HEK293 (cell line): ENCODE measurements around the gene ARHGAP4.
A peak's percentile ranks its signal among the peaks of the same experiment; 100 is the strongest.

Source experiments
- CTCF ChIA-PET: fragments of 350-600 bp; formaldehyde crosslinking; extraction: SDS; loops from one replicate; lab custom pipeline; 2021; ENCODE audit warnings: antibody characterized with exemption; lab: Yijun Ruan, JAX
- POLR2A ChIA-PET: fragments of 300-600 bp; formaldehyde crosslinking; extraction: SDS; loops from one replicate; lab custom pipeline; 2020; ENCODE audit warnings: antibody characterized with exemption, inconsistent platforms; lab: Yijun Ruan, JAX
- H3K27ac ChIP-seq: fragments of 200-500 bp; sonication (Bioruptor generic); 2 replicates; pipeline ENCODE4 v1.5.1; 2014; ENCODE audit warnings: low read depth, low read length, control low read depth, inconsistent platforms; ENCODE audit errors: extremely low read depth
- H3K36me3 ChIP-seq, 2 experiments: fragments of 200-500 bp in 1 of 2; sonication (Bioruptor generic) in 1 of 2; 1 replicate in 1 of 2; 2 replicates in 1 of 2; pipeline ENCODE4 v1.5.1; 2014 to 2017; ENCODE audit warnings: inconsistent platforms in 2 of 2, low read length in 2 of 2; ENCODE audit not compliant: control insufficient read depth in 2 of 2, insufficient read depth in 1 of 2
- H3K4me1 ChIP-seq: fragments of 200-500 bp; sonication (Bioruptor generic); 2 replicates; pipeline ENCODE4 v1.5.1; 2014; ENCODE audit warnings: mild to moderate bottlenecking, low read length, inconsistent platforms; ENCODE audit not compliant: control insufficient read depth, insufficient read depth
- H3K4me3 ChIP-seq: 2 replicates; pipeline ENCODE4 v1.5.1; 2011; ENCODE audit warnings: low read depth, mild to moderate bottlenecking, control low read depth, low read length, moderate library complexity
- H3K9me3 ChIP-seq: fragments of 200-500 bp; sonication (Bioruptor generic); 2 replicates; pipeline ENCODE4 v1.5.1; 2014; ENCODE audit warnings: low read depth, low read length, inconsistent platforms; ENCODE audit not compliant: control insufficient read depth, insufficient read depth
- KLF8 ChIP-seq: fragments of 450-650 bp; formaldehyde crosslinking; IDR thresholded peaks from 2 replicates; pipeline ENCODE4 v1.5.1; 2016; ENCODE audit warnings: missing biosample characterization, missing genetic modification characterization
- ZBTB44 ChIP-seq: fragments of 450-650 bp; IDR thresholded peaks from 2 replicates; pipeline ENCODE4 v1.5.1; 2018; ENCODE audit warnings: missing biosample characterization, mild to moderate bottlenecking, missing genetic modification characterization
- ZIC2 ChIP-seq: fragments of 450-650 bp; formaldehyde crosslinking; IDR thresholded peaks from 2 replicates; pipeline ENCODE4 v1.5.1; 2016; ENCODE audit warnings: missing biosample characterization, missing genetic modification characterization
- ZNF16 ChIP-seq: fragments of 450-650 bp; formaldehyde crosslinking; IDR thresholded peaks from 2 replicates; pipeline ENCODE4 v1.5.1; 2016; ENCODE audit warnings: low read depth, missing biosample characterization, missing genetic modification characterization
- ZNF266 ChIP-seq: fragments of 450-650 bp; formaldehyde crosslinking; IDR thresholded peaks from 2 replicates; pipeline ENCODE4 v1.5.1; 2016; ENCODE audit warnings: missing biosample characterization, missing genetic modification characterization, low read depth
- ZNF280D ChIP-seq: fragments of 450-650 bp; formaldehyde crosslinking; IDR thresholded peaks from 2 replicates; pipeline ENCODE4 v1.5.1; 2016; ENCODE audit warnings: missing biosample characterization, missing genetic modification characterization
- ZNF37A ChIP-seq: fragments of 450-650 bp; IDR thresholded peaks from 2 replicates; pipeline ENCODE4 v1.5.1; 2018; ENCODE audit warnings: missing biosample characterization, missing genetic modification characterization
- ZNF560 ChIP-seq: fragments of 450-650 bp; formaldehyde crosslinking; IDR thresholded peaks from 2 replicates; pipeline ENCODE4 v1.5.1; 2017; ENCODE audit warnings: missing biosample characterization, missing genetic modification characterization, borderline replicate concordance
- ZNF621 ChIP-seq: fragments of 450-650 bp; formaldehyde crosslinking; IDR thresholded peaks from 2 replicates; pipeline ENCODE4 v1.5.1; 2017; ENCODE audit warnings: missing biosample characterization, missing genetic modification characterization
- ZSCAN18 ChIP-seq: fragments of 450-650 bp; formaldehyde crosslinking; IDR thresholded peaks from 2 replicates; pipeline ENCODE4 v1.5.1; 2016; ENCODE audit warnings: missing biosample characterization, missing genetic modification characterization

Gene ARHGAP4

GRCh38 chrX:153874366-153875125, 51.5 kb downstream of the ARHGAP4 start (continued):
- no peak for TF ChIP-seq ZNF280D (tag by site-specific recombination)
- TF ChIP-seq ZBTB44 (tag by site-specific recombination) = no peak
- no peak for TF ChIP-seq ZNF266 (tag by site-specific recombination)
- TF ChIP-seq, all 188 proteins: peak for 0

GRCh38 chrX:153874085-153874365, 52.0 kb downstream of the ARHGAP4 start:
- H3K4me3 ChIP-seq = no peak overlapping the region
- TF ChIP-seq KLF8 (tag by site-specific recombination) (no peak), ZNF37A (tag by site-specific recombination) (no peak)
- TF ChIP-seq, all 188 proteins: peak for 0
- POLR2A ChIA-PET = interaction anchor here (0.7 kb wide), 1 partner anchor 12 kb away, joined by 3 read pairs; the partner anchor contains the start of gene L1CAM
- CTCF ChIA-PET = interaction anchor here (1.6 kb wide), 1 partner anchor 49 kb away, joined by 8 read pairs; no protein-coding TSS in a partner anchor
- Histone ChIP-seq H3K27ac (no peak overlapping the region), H3K9me3 (no peaks in the 10 kb centered on the region), H3K36me3 (no peaks in the 10 kb centered on the region), H3K4me1 (no peaks in the 10 kb centered on the region)

- Histone ChIP-seq H3K36me3 (no peaks in the 10 kb centered on the region), H3K4me3 (no peak overlapping the region), H3K9me3 (no peaks in the 10 kb centered on the region), H3K4me1 (no peaks in the 10 kb centered on the region), H3K27ac (no peak overlapping the region)
- TF ChIP-seq ZNF621 (no peak), ZSCAN18 (tag by site-specific recombination) (no peak), ZNF560 (no peak), ZIC2 (tag by site-specific recombination) (0 out of 2 replicates have a peak, but pooled peaks have one; percentile 17), ZNF16 (tag by site-specific recombination) (no peak)
- POLR2A ChIA-PET = interaction anchor here (0.7 kb wide), 1 partner anchor 13 kb away, joined by 3 read pairs; the partner anchor contains the start of gene L1CAM
- CTCF ChIA-PET = interaction anchor here (0.6 to 1.6 kb wide), 2 partner anchors 14 to 50 kb away, joined by 3 to 8 read pairs; no protein-coding TSS in a partner anchor
These were observed 52.6 kb downstream of the ARHGAP4 start for GRCh38 chrX:153873282-153874084.
